H9 (cell line): Measurements from ENCODE around the gene CEP83. TPM values are rescaled to one million over a fixed set of nuclear protein-coding genes. Genes with fewer than 3 reads are reported as not detected.
"Not testable (repeated sequence)": the region's sequence is repeated elsewhere in the genome, so short reads cannot be mapped to it uniquely, and the experiment has no call there.

ENCODE experiments used
- DNase-seq: peaks from one replicate; pipeline ENCODE4 v3.0.0-alpha.2; 2017
- H2AFZ ChIP-seq: one replicate; pipeline ENCODE4 v1.6.1; 2013; ENCODE audit warnings: mild to moderate bottlenecking, low read length, control low read depth, moderate library complexity
- H2AK5ac ChIP-seq: 2 replicates; pipeline ENCODE4 v1.6.1; 2013; ENCODE audit warnings: low read length, control low read depth, mixed read lengths; ENCODE audit not compliant: insufficient read length
- H2BK120ac ChIP-seq: one replicate; pipeline ENCODE4 v1.6.1; 2013; ENCODE audit warnings: low read depth, mild to moderate bottlenecking, low read length, control low read depth, inconsistent platforms; ENCODE audit not compliant: poor library complexity, severe bottlenecking
- H2BK12ac ChIP-seq: 2 replicates; pipeline ENCODE4 v1.6.1; 2013; ENCODE audit warnings: low read length, control low read depth, mixed read lengths, low read depth; ENCODE audit not compliant: insufficient read length
- H2BK15ac ChIP-seq: 2 replicates; pipeline ENCODE4 v1.6.1; 2013; ENCODE audit warnings: low read depth, low read length, control low read depth
- H2BK20ac ChIP-seq: one replicate; pipeline ENCODE4 v1.6.1; 2013; ENCODE audit warnings: low read depth, mild to moderate bottlenecking, low read length, control low read depth, inconsistent platforms; ENCODE audit not compliant: poor library complexity, severe bottlenecking
- H2BK5ac ChIP-seq: 2 replicates; pipeline ENCODE4 v1.6.1; 2013; ENCODE audit warnings: low read length, control low read depth, mixed read lengths; ENCODE audit not compliant: insufficient read length
- H3K14ac ChIP-seq: 2 replicates; pipeline ENCODE4 v1.6.1; 2013; ENCODE audit warnings: low read length, control low read depth; ENCODE audit not compliant: insufficient read depth
- H3K18ac ChIP-seq: 2 replicates; pipeline ENCODE4 v1.6.1; 2013; ENCODE audit warnings: low read depth, mild to moderate bottlenecking, mixed read lengths, low read length, control low read depth; ENCODE audit not compliant: insufficient read length
- H3K23ac ChIP-seq: 2 replicates; pipeline ENCODE4 v1.6.1; 2013; ENCODE audit warnings: low read length, control low read depth, mixed read lengths, low read depth; ENCODE audit not compliant: insufficient read length
- H3K23me2 ChIP-seq: 2 replicates; pipeline ENCODE4 v1.6.1; 2013; ENCODE audit warnings: low read depth, mild to moderate bottlenecking, mixed read lengths, low read length, control low read depth; ENCODE audit not compliant: insufficient read length, poor library complexity, severe bottlenecking
- H3K27ac ChIP-seq: 2 replicates; pipeline ENCODE4 v1.5.1; 2013; ENCODE audit warnings: low read length, control low read depth, mixed read lengths, low read depth; ENCODE audit not compliant: insufficient read length
- H3K27me3 ChIP-seq: 2 replicates; pipeline ENCODE4 v1.6.1; 2013; ENCODE audit warnings: low read length, control low read depth, inconsistent platforms; ENCODE audit not compliant: insufficient read depth
- H3K4ac ChIP-seq: 2 replicates; pipeline ENCODE4 v1.6.1; 2013; ENCODE audit warnings: low read depth, mild to moderate bottlenecking, control low read depth, inconsistent platforms, low read length, moderate library complexity
- H3K4me1 ChIP-seq: 2 replicates; pipeline ENCODE4 v1.6.1; 2013; ENCODE audit warnings: low read length, control low read depth, inconsistent platforms; ENCODE audit not compliant: insufficient read depth
- H3K4me2 ChIP-seq: 2 replicates; pipeline ENCODE4 v1.6.1; 2013; ENCODE audit warnings: low read length, control low read depth, mixed read lengths; ENCODE audit not compliant: insufficient read length, insufficient read depth
- H3K56ac ChIP-seq: 2 replicates; pipeline ENCODE4 v1.6.1; 2013; ENCODE audit warnings: low read depth, mild to moderate bottlenecking, mixed read lengths, low read length, control low read depth; ENCODE audit not compliant: insufficient read length
- H3K79me1 ChIP-seq: 2 replicates; pipeline ENCODE4 v1.6.1; 2013; ENCODE audit warnings: low read depth, mild to moderate bottlenecking, moderate library complexity, low read length, control low read depth, inconsistent platforms; ENCODE audit not compliant: insufficient read depth, poor library complexity, severe bottlenecking
- H3K79me2 ChIP-seq: 2 replicates; pipeline ENCODE4 v1.6.1; 2013; ENCODE audit warnings: low read length, control low read depth, inconsistent platforms; ENCODE audit not compliant: insufficient read depth
- H3K9ac ChIP-seq: 2 replicates; pipeline ENCODE4 v1.6.1; 2013; ENCODE audit warnings: low read length, control low read depth, mixed read lengths; ENCODE audit not compliant: insufficient read length; ENCODE audit errors: extremely low read depth
- H3K9me3 ChIP-seq: one replicate; pipeline ENCODE4 v1.6.1; 2013; ENCODE audit warnings: low read depth, low read length, inconsistent platforms; ENCODE audit not compliant: control insufficient read depth
- H3T11ph ChIP-seq: one replicate; pipeline ENCODE4 v1.6.1; 2013; ENCODE audit warnings: mild to moderate bottlenecking, low read length, control low read depth, inconsistent platforms
- H4K20me1 ChIP-seq: one replicate; pipeline ENCODE4 v1.6.1; 2013; ENCODE audit not compliant: control insufficient read depth, insufficient read length, insufficient read depth
- H4K5ac ChIP-seq: 2 replicates; pipeline ENCODE4 v1.6.1; 2013; ENCODE audit warnings: low read depth, mild to moderate bottlenecking, mixed read lengths, low read length, control low read depth; ENCODE audit not compliant: insufficient read length
- H4K8ac ChIP-seq: replicated peaks from 2 replicates; pipeline ENCODE4 v1.6.1; 2013; ENCODE audit warnings: low read length, control low read depth, mixed read lengths, low read depth; ENCODE audit not compliant: insufficient read length
- H4K91ac ChIP-seq: 2 replicates; pipeline ENCODE4 v1.6.1; 2013; ENCODE audit warnings: low read depth, mild to moderate bottlenecking, moderate library complexity, mixed read lengths, low read length, control low read depth; ENCODE audit not compliant: insufficient read length
- H3K27ac Mint-ChIP-seq, 3 experiments: 2 replicates in 2 of 3; 3 replicates in 1 of 3; pipeline ENCODE4 v1.8.0; 2020 to 2021; ENCODE audit warnings: mixed read lengths in 3 of 3, mild to moderate bottlenecking in 1 of 3, moderate library complexity in 1 of 3
- H3K27me3 Mint-ChIP-seq: 2 replicates; pipeline ENCODE4 v1.8.0; 2021; ENCODE audit warnings: low read depth, mild to moderate bottlenecking, moderate library complexity, mixed read lengths
- H3K36me3 Mint-ChIP-seq, 3 experiments: 2 replicates in 2 of 3; 3 replicates in 1 of 3; pipeline ENCODE4 v1.8.0; 2020 to 2021; ENCODE audit warnings: low read depth in 3 of 3, mixed read lengths in 3 of 3; ENCODE audit not compliant: insufficient read depth in 1 of 3
- H3K4me1 Mint-ChIP-seq, 2 experiments: 2 replicates each; pipeline ENCODE4 v1.8.0; 2020; ENCODE audit warnings: mixed read lengths in 2 of 2
- H3K4me3 Mint-ChIP-seq, 2 experiments: 2 replicates in 1 of 2; 3 replicates in 1 of 2; pipeline ENCODE4 v1.8.0; 2020 to 2021; ENCODE audit warnings: mild to moderate bottlenecking in 2 of 2, mixed read lengths in 2 of 2, moderate library complexity in 1 of 2
- H3K9me3 Mint-ChIP-seq, 2 experiments: 2 replicates in 1 of 2; 3 replicates in 1 of 2; pipeline ENCODE4 v1.8.0; 2020; ENCODE audit warnings: mild to moderate bottlenecking in 2 of 2, mixed read lengths in 2 of 2, moderate library complexity in 1 of 2
- CTCF ChIP-seq: fragments of 200-600 bp; sonication (generic); conservative IDR thresholded peaks from 3 replicates; pipeline ENCODE4 v1.8.0; 2021; ENCODE audit warnings: antibody characterized with exemption, mild to moderate bottlenecking
- WGBS: extraction: QIAGEN DNeasy Blood & Tissue Kit; methylation state at CpG from one replicate; pipeline ENCODE4 v1.1.7; 2013; ENCODE audit warnings: missing lambda C conversion rate, low lambda C conversion rate, mixed read lengths; ENCODE audit not compliant: insufficient read length; ENCODE audit errors: extremely low coverage; 5-methylcytosine and 5-hydroxymethylcytosine counted together
- total RNA-seq: library from RNA; stranded (reverse); gene quantifications from 2 replicates; pipeline ENCODE4 v1.2.1, GENCODE V29; 2021

Gene CEP83
- total RNA-seq, 1 experiment from 2014 or later: 26.5 TPM

DNA sequence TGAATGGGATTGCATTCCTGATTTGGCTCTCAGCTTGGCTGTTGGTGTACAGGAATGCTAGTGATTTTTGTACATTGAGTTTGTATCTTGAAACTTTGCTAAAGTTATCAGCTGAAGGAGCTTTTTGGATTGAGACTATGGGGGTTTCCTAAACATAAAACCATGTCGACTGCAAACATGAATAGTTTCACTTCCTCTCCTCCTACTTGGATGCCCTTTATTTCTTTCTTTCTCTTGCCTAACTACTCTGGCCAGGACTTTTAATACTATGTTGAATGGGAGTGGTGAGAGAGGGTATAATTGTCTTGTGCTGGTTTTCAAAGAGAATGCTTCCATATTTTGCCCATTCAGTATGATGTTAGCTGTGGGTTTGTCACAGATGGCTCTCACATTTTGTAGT lies 141.5 kb downstream of the CEP83 start:
- no peak for TF ChIP-seq CTCF
- H4K20me1 ChIP-seq: no peaks in the 10 kb centered on the region
- Mint-ChIP-seq H3K27me3 (no peaks in the 10 kb centered on the region), H3K27ac (no peak overlapping the region), H3K36me3 (peaks cover 40 to 65% (median 61%) of the 10 kb centered on the region in 3 experiments), H3K4me1 (no peaks in the 10 kb centered on the region), H3K4me3 (no peak overlapping the region), H3K9me3 (peaks cover 51 to 60% of the 10 kb centered on the region in 2 experiments)
- no peak overlapping the region for H4K5ac ChIP-seq
- H3K27ac ChIP-seq: no peak overlapping the region
- H3K23ac ChIP-seq: no peak overlapping the region
- H3T11ph ChIP-seq: no peak overlapping the region
- H2BK12ac ChIP-seq: no peak overlapping the region
- no peak overlapping the region for H2BK5ac ChIP-seq
- no peak overlapping the region for H3K14ac ChIP-seq
- H3K4ac ChIP-seq: no peak overlapping the region
- H4K8ac ChIP-seq: no peak overlapping the region
- DNase-seq: no peak
- H2BK15ac ChIP-seq: no peak overlapping the region
- H2AFZ ChIP-seq: no peak overlapping the region
- H2BK20ac ChIP-seq: no peak overlapping the region
- H3K4me1 ChIP-seq: no peaks in the 10 kb centered on the region
- WGBS: no CpG with 5 or more reads among the region's 1 CpG
- H3K9ac ChIP-seq: no peak overlapping the region
- no peak overlapping the region for H3K56ac ChIP-seq
- H3K4me2 ChIP-seq: no peak overlapping the region
- no peaks in the 10 kb centered on the region for H3K79me2 ChIP-seq
- peaks cover 22% of the 10 kb centered on the region for H3K9me3 ChIP-seq
- H3K23me2 ChIP-seq: no peaks in the 10 kb centered on the region
- H2BK120ac ChIP-seq: no peak overlapping the region
- no peak overlapping the region for H3K18ac ChIP-seq
- H4K91ac ChIP-seq: no peak overlapping the region
- no peak overlapping the region for H2AK5ac ChIP-seq
- H3K79me1 ChIP-seq: no peaks in the 10 kb centered on the region
- H3K27me3 ChIP-seq: no peaks in the 10 kb centered on the region

GRCh38 chr12:94316600-94316999 lies 143.1 kb downstream of the CEP83 start:
- H2BK15ac ChIP-seq: not testable (repeated sequence)
- H3K9me3 ChIP-seq: peaks cover 21% of the 10 kb centered on the region
- WGBS: no CpG with 5 or more reads among the region's 2 CpGs

More at GRCh38 chr12:94316600-94316999, 143.1 kb downstream of the CEP83 start:
- H3K23ac ChIP-seq, H3T11ph ChIP-seq, H3K79me2 ChIP-seq, H4K91ac ChIP-seq, H3K4me1 Mint-ChIP-seq, H2BK5ac ChIP-seq, H3K27ac ChIP-seq, H3K4me1 ChIP-seq, H3K27me3 ChIP-seq, H3K56ac ChIP-seq, DNase-seq, H4K5ac ChIP-seq, H2AK5ac ChIP-seq, H3K18ac ChIP-seq, H2AFZ ChIP-seq, H2BK20ac ChIP-seq, H3K23me2 ChIP-seq, H3K79me1 ChIP-seq, H4K8ac ChIP-seq, H3K27me3 Mint-ChIP-seq, H3K4me3 Mint-ChIP-seq, H3K14ac ChIP-seq, H3K27ac Mint-ChIP-seq, H3K4ac ChIP-seq, H2BK12ac ChIP-seq, H3K9ac ChIP-seq, H4K20me1 ChIP-seq, H3K4me2 ChIP-seq, H2BK120ac ChIP-seq: not testable (repeated sequence)
- H3K9me3 Mint-ChIP-seq: peaks cover 49 to 52% of the 10 kb centered on the region in 2 experiments
- H3K36me3 Mint-ChIP-seq: peaks cover 31 to 55% (median 50%) of the 10 kb centered on the region in 3 experiments
